Keratinocyte (primary cell): ENCODE measurements around the gene EPB41L4B. TPM values are rescaled to one million over a fixed set of nuclear protein-coding genes. Genes with fewer than 3 reads are reported as not detected.

Experiments
- DNase-seq: peaks from one replicate; pipeline ENCODE4 v3.0.0-alpha.2; 2011; ENCODE audit warnings: low read depth, missing footprints, low spot score
- FAIRE-seq: peaks from 2 replicates; lab custom pipeline; 2011; peaks lifted over from hg19 to GRCh38; lab: Jason Lieb, UNC
- H2AFZ ChIP-seq: 2 replicates; pipeline ENCODE4 v1.6.0; 2012; ENCODE audit warnings: low read length, control low read depth, inconsistent platforms; ENCODE audit not compliant: control insufficient read depth
- H3K27ac ChIP-seq: 2 replicates; pipeline ENCODE4 v1.5.1; 2011; ENCODE audit warnings: low read length; ENCODE audit not compliant: control insufficient read depth, insufficient read depth
- H3K27me3 ChIP-seq: 3 replicates; pipeline ENCODE4 v1.6.0; 2011; ENCODE audit warnings: low read length; ENCODE audit not compliant: control insufficient read depth, insufficient read depth; ENCODE audit errors: extremely low read depth
- H3K36me3 ChIP-seq, 2 experiments: 2 replicates in 1 of 2; 3 replicates in 1 of 2; pipeline ENCODE4 v1.5.1; 2011; ENCODE audit warnings: low read length in 2 of 2, mild to moderate bottlenecking in 1 of 2; ENCODE audit not compliant: control insufficient read depth in 2 of 2, insufficient read depth in 2 of 2; ENCODE audit errors: extremely low read depth in 1 of 2
- H3K4me1 ChIP-seq: 3 replicates; pipeline ENCODE4 v1.5.1; 2011; ENCODE audit warnings: low read length; ENCODE audit not compliant: control insufficient read depth, insufficient read depth; ENCODE audit errors: extremely low read depth
- H3K4me2 ChIP-seq: 3 replicates; pipeline ENCODE4 v1.6.0; 2011; ENCODE audit warnings: low read depth, low read length; ENCODE audit not compliant: control insufficient read depth, insufficient read depth; ENCODE audit errors: extremely low read depth
- H3K4me3 ChIP-seq, 3 experiments: fragments of 200-600 bp in 1 of 3; sonication (generic) in 1 of 3; 2 replicates in 2 of 3; 3 replicates in 1 of 3; pipeline ENCODE4 v1.5.1; 2011 to 2016; ENCODE audit warnings: low read length in 3 of 3, mild to moderate bottlenecking in 3 of 3, control low read depth in 2 of 3, inconsistent platforms in 1 of 3, low read depth in 1 of 3, mixed read lengths in 1 of 3, mixed run types in 1 of 3, moderate library complexity in 1 of 3; ENCODE audit not compliant: control insufficient read depth in 2 of 3, insufficient read depth in 2 of 3; ENCODE audit errors: extremely low read depth in 1 of 3
- H3K79me2 ChIP-seq: 2 replicates; pipeline ENCODE4 v1.6.0; 2012; ENCODE audit warnings: low read length; ENCODE audit not compliant: control insufficient read depth, insufficient read depth
- H3K9ac ChIP-seq: 3 replicates; pipeline ENCODE4 v1.6.0; 2011; ENCODE audit warnings: low read length; ENCODE audit not compliant: control insufficient read depth, insufficient read depth; ENCODE audit errors: extremely low read depth
- H3K9me1 ChIP-seq: 3 replicates; pipeline ENCODE4 v1.6.0; 2011; ENCODE audit warnings: low read length; ENCODE audit not compliant: control insufficient read depth, insufficient read depth; ENCODE audit errors: extremely low read depth
- H3K9me3 ChIP-seq: 2 replicates; pipeline ENCODE4 v1.5.1; 2012; ENCODE audit warnings: low read depth, low read length; ENCODE audit not compliant: control insufficient read depth
- H4K20me1 ChIP-seq: 3 replicates; pipeline ENCODE4 v1.6.0; 2011; ENCODE audit warnings: low read length; ENCODE audit not compliant: control insufficient read depth, insufficient read depth; ENCODE audit errors: extremely low read depth
- CTCF ChIP-seq, 3 experiments: IDR thresholded peaks in 1 of 3; conservative IDR thresholded peaks in 1 of 3; optimal IDR thresholded peaks in 1 of 3; 2 replicates in 2 of 3; 3 replicates in 1 of 3; pipeline versions ENCODE3 to v1.5.1; 2011; ENCODE audit warnings: low read length in 3 of 3, mild to moderate bottlenecking in 3 of 3, moderate library complexity in 2 of 3, control low read depth in 1 of 3, inconsistent platforms in 1 of 3; ENCODE audit not compliant: insufficient read depth in 2 of 3; ENCODE audit errors: extremely low read depth in 1 of 3
- EZH2 ChIP-seq: IDR thresholded peaks from one replicate; pipeline ENCODE4 v1.6.1; 2012; ENCODE audit warnings: inconsistent platforms, mild to moderate bottlenecking, low read length, moderate library complexity
- dilution Hi-C: fragments of 300-500 bp; cut with MboI; formaldehyde crosslinking; loops from one replicate; pipeline ENCODE4 v1.7.0; 2020; ENCODE audit warnings: low sequenced_read_pairs; ENCODE audit not compliant: extremely low pct_ligation_motif_present
- polyA plus RNA-seq, 5 experiments: library from polyadenylated mRNA; depleted of rRNA in 3 of 5; stranded (reverse) in 3 of 5; stranded (forward) in 1 of 5; unstranded in 1 of 5; fragments of >200 nt; gene quantifications; 1 replicate in 1 of 5; 2 replicates in 3 of 5; 3 replicates in 1 of 5; pipeline versions ENCODE4 v1.2.1 to v1.2.3, GENCODE V29; 2011 to 2012; ENCODE audit warnings: missing spikeins in 2 of 5, low read depth in 1 of 5, low replicate concordance in 1 of 5

The EPB41L4B gene
- polyA plus RNA-seq, 1 donor (not counting 4 experiments of a cell fraction or from before 2014, with no cell fraction given), result 13.7 TPM

- H3K4me2 ChIP-seq, result no peak overlapping the region
- FAIRE-seq (no peak), DNase-seq (no peak)
- H4K20me1 ChIP-seq, result no peaks in the 10 kb centered on the region
- dilution Hi-C loops, result no loop called here
- TF ChIP-seq CTCF (optimal IDR thresholded peaks at IDR 0.05 in 1 of 3, IDR thresholded peaks at IDR 0.05 in 1 of 3, conservative IDR thresholded peaks at IDR 0.05 in 1 of 3; ENCODE audit: extremely low read depth in 1 of 3, insufficient read depth in 2 of 3, low read length in 3 of 3) (no peak), EZH2 (no peak)
- H3K36me3 ChIP-seq, result no peaks in the 10 kb centered on the region
- peaks cover 10% of the 10 kb centered on the region for H3K27me3 ChIP-seq
- no peak overlapping the region for H2AFZ ChIP-seq
- H3K4me1 ChIP-seq, result no peaks in the 10 kb centered on the region
- no peaks in the 10 kb centered on the region for H3K9me1 ChIP-seq
- no peak overlapping the region for H3K27ac ChIP-seq
- H3K79me2 ChIP-seq, result no peaks in the 10 kb centered on the region
- no peak overlapping the region for H3K4me3 ChIP-seq
- H3K9ac ChIP-seq, result no peak overlapping the region
- no peaks in the 10 kb centered on the region for H3K9me3 ChIP-seq
These were observed 126.8 kb downstream of the EPB41L4B start for GRCh38 chr9:109193974-109194556.

- H3K9me1 ChIP-seq, result no peaks in the 10 kb centered on the region
- no peak overlapping the region for H3K4me3 ChIP-seq
- no peaks in the 10 kb centered on the region for H3K9me3 ChIP-seq
- TF ChIP-seq EZH2 (no peak), CTCF (optimal IDR thresholded peaks at IDR 0.05 in 1 of 3, IDR thresholded peaks at IDR 0.05 in 1 of 3, conservative IDR thresholded peaks at IDR 0.05 in 1 of 3; ENCODE audit: extremely low read depth in 1 of 3, insufficient read depth in 2 of 3, low read length in 3 of 3) (peak; percentile 30 to 57 (median 45))
- DNase-seq (no peak), FAIRE-seq (no peak)
- H3K79me2 ChIP-seq, result no peaks in the 10 kb centered on the region
- H3K9ac ChIP-seq, result no peak overlapping the region
- H3K27ac ChIP-seq, result no peak overlapping the region
- H3K4me1 ChIP-seq, result no peaks in the 10 kb centered on the region
- H3K4me2 ChIP-seq, result no peak overlapping the region
- dilution Hi-C loops, result no loop called here
- no peaks in the 10 kb centered on the region for H4K20me1 ChIP-seq
- H3K36me3 ChIP-seq, result no peaks in the 10 kb centered on the region
- H3K27me3 ChIP-seq, result peaks cover 10% of the 10 kb centered on the region
- H2AFZ ChIP-seq, result no peak overlapping the region
These were observed 128.0 kb downstream of the EPB41L4B start for GRCh38 chr9:109192732-109193361.
